GM23338 (cell line): ENCODE results near the gene PTPRN2.

Source experiments
- CTCF ChIP-seq, 2 experiments: fragments of 200-600 bp in 1 of 2; sonication (generic) in 1 of 2; conservative IDR thresholded peaks; 2 replicates each; pipeline versions ENCODE4 v1.5.1 to v1.6.1; 2016 to 2017; ENCODE audit warnings: antibody characterized with exemption in 2 of 2, low read depth in 2 of 2, mild to moderate bottlenecking in 2 of 2, moderate library complexity in 1 of 2
- EZH2 ChIP-seq: fragments of 200-600 bp; sonication (generic); IDR thresholded peaks from one replicate; pipeline ENCODE4 v1.8.0; 2017; ENCODE audit warnings: antibody characterized with exemption, mild to moderate bottlenecking, low read depth; ENCODE audit not compliant: unreplicated experiment
- NANOG ChIP-seq: IDR thresholded peaks from 2 replicates; pipeline ENCODE4 v1.6.1; 2016; ENCODE audit warnings: antibody characterized with exemption, borderline replicate concordance
- POLR2AphosphoS5 ChIP-seq: IDR thresholded peaks from 2 replicates; pipeline ENCODE4 v1.6.1; 2016; ENCODE audit warnings: antibody characterized with exemption, low read depth
- TF ChIP-seq, protein P1 (sequence below): IDR thresholded peaks from one replicate; pipeline ENCODE4 v1.6.1; 2018; ENCODE audit warnings: antibody characterized with exemption; ENCODE audit not compliant: unreplicated experiment

GRCh38 chr7:157699357-157700013, 888.1 kb downstream of the PTPRN2 start:
- TF ChIP-seq NANOG: no peak
- no peak for TF ChIP-seq EZH2
- TF ChIP-seq CTCF (conservative IDR thresholded peaks at IDR 0.05; ENCODE audit: low read depth in 2 of 2): no peak
- TF ChIP-seq, protein P1, sequence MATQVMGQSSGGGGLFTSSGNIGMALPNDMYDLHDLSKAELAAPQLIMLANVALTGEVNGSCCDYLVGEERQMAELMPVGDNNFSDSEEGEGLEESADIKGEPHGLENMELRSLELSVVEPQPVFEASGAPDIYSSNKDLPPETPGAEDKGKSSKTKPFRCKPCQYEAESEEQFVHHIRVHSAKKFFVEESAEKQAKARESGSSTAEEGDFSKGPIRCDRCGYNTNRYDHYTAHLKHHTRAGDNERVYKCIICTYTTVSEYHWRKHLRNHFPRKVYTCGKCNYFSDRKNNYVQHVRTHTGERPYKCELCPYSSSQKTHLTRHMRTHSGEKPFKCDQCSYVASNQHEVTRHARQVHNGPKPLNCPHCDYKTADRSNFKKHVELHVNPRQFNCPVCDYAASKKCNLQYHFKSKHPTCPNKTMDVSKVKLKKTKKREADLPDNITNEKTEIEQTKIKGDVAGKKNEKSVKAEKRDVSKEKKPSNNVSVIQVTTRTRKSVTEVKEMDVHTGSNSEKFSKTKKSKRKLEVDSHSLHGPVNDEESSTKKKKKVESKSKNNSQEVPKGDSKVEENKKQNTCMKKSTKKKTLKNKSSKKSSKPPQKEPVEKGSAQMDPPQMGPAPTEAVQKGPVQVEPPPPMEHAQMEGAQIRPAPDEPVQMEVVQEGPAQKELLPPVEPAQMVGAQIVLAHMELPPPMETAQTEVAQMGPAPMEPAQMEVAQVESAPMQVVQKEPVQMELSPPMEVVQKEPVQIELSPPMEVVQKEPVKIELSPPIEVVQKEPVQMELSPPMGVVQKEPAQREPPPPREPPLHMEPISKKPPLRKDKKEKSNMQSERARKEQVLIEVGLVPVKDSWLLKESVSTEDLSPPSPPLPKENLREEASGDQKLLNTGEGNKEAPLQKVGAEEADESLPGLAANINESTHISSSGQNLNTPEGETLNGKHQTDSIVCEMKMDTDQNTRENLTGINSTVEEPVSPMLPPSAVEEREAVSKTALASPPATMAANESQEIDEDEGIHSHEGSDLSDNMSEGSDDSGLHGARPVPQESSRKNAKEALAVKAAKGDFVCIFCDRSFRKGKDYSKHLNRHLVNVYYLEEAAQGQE: no peak
- TF ChIP-seq POLR2AphosphoS5: no peak
